Body of pancreas (tissue), 4 donors: ENCODE measurements around the gene TMEM242. TPM values are rescaled to one million over a fixed set of nuclear protein-coding genes. Genes with fewer than 3 reads are reported as not detected.
A peak's percentile ranks its signal among the peaks of the same experiment; 100 is the strongest.

ENCODE experiments used
- ATAC-seq: fragments of 150-250 bp; one replicate; pipeline ENCODE4 v1.9.1; 2016
- DNase-seq, 4 donors: peaks; one replicate each; pipeline ENCODE4 v3.0.0-alpha.2; 2019
- H3K27ac ChIP-seq, 4 donors: fragments of 200-600 bp; sonication (generic); 1 replicate in 3 of 4; 2 replicates in 1 of 4; pipeline versions ENCODE4 v1.5.1 to v1.6.1; 2016 to 2019; ENCODE audit warnings: mild to moderate bottlenecking in 1 of 4, mixed read lengths in 1 of 4, moderate library complexity in 1 of 4
- H3K27me3 ChIP-seq, 2 donors: fragments of 200-600 bp; sonication (generic); one replicate each; pipeline ENCODE4 v1.6.0; 2016; ENCODE audit warnings: mild to moderate bottlenecking in 1 of 2
- H3K36me3 ChIP-seq, 2 donors: fragments of 200-600 bp; sonication (generic); replicated peaks in 1 of 2; 2 replicates each; pipeline ENCODE4 v1.5.1; 2016; ENCODE audit warnings: low read depth in 2 of 2; ENCODE audit not compliant: insufficient read depth in 1 of 2
- H3K4me1 ChIP-seq: fragments of 200-600 bp; sonication (generic); one replicate; pipeline ENCODE4 v1.6.0; 2016
- H3K4me3 ChIP-seq, 2 donors: fragments of 200-600 bp; sonication (generic); 1 replicate in 1 of 2; 2 replicates in 1 of 2; pipeline ENCODE4 v1.5.1; 2016 to 2019
- H3K9me3 ChIP-seq, 3 donors: fragments of 200-600 bp; sonication (generic); 1 replicate in 2 of 3; 2 replicates in 1 of 3; pipeline ENCODE4 v1.5.1; 2016
- POLR2A ChIP-seq, 3 donors: fragments of 450-650 bp; IDR thresholded peaks; one replicate each; pipeline ENCODE4 v1.6.1; 2016; ENCODE audit warnings: antibody characterized with exemption in 3 of 3, mild to moderate bottlenecking in 2 of 3
- WGBS, 2 donors: methylation state at CpG; one replicate each; pipeline ENCODE4 v1.1.5; 2017; 5-methylcytosine and 5-hydroxymethylcytosine counted together
- intact Hi-C: fragments of 100-400 bp; cut with DNase I; formaldehyde crosslinking; loops from one replicate; pipeline ENCODE4 v1.15.1; 2023
- total RNA-seq, 2 donors: library from RNA; depleted of rRNA; stranded (reverse); fragments of >200 nt; gene quantifications; one replicate each; pipeline ENCODE4 v1.1.0, GENCODE V29; 2016
- TF ChIP-seq, protein P1 (sequence below), 7 experiments: fragments of 450-650 bp in 4 of 7; fragments of 200-600 bp in 3 of 7; sonication (generic) in 3 of 7; IDR thresholded peaks; one replicate each; pipeline ENCODE4 v1.5.1; 2016 to 2019; ENCODE audit warnings: antibody characterized with exemption in 7 of 7

TMEM242 gene
- total RNA-seq, 2 donors from 2014 or later: 1.6 to 6.2 TPM

DNA sequence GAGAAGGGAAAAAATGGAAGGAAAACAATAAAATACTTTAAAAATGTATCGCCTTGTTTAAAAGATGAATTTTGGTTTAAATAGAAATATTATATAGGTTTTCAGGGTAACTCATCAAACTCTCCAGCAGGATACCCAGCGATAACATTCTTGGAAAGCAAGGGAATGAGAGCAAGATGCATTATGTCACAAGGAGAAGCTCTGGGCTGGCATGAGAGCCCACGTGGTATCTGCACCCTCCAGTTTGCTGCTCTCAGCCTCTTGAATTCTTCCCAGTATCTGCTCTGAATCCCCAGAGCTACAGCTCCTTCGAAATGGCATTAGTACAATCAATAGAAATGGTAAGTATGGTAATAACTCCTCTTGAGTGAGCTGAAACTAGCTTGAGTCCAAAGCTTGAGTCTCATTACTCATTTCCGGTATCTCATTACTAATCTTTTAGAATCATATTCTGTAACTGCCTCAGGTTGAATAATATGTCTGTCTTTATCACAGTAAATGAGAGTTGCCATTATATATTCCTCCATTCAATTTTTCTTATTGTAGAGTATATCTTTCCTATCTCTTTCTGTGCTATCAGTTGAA lies 4.9 kb upstream of the TMEM242 start:
- Histone ChIP-seq H3K27me3 (no peaks in the 10 kb centered on the region), H3K36me3 (no peaks in the 10 kb centered on the region), H3K4me3 (no peak overlapping the region), H3K9me3 (no peaks in the 10 kb centered on the region), H3K27ac (no peak overlapping the region), H3K4me1 (peaks cover 5% of the 10 kb centered on the region)
- intact Hi-C loops: loop anchor here (10.0 kb wide), 1 partner anchor 57 kb away; the partner anchor contains the start of gene ZDHHC14
- WGBS, 2 donors: 46 to 52% methylated on average over 5 of the region's 5 CpGs
- DNase-seq (no peak), ATAC-seq (no peak)
- TF ChIP-seq, protein P1, sequence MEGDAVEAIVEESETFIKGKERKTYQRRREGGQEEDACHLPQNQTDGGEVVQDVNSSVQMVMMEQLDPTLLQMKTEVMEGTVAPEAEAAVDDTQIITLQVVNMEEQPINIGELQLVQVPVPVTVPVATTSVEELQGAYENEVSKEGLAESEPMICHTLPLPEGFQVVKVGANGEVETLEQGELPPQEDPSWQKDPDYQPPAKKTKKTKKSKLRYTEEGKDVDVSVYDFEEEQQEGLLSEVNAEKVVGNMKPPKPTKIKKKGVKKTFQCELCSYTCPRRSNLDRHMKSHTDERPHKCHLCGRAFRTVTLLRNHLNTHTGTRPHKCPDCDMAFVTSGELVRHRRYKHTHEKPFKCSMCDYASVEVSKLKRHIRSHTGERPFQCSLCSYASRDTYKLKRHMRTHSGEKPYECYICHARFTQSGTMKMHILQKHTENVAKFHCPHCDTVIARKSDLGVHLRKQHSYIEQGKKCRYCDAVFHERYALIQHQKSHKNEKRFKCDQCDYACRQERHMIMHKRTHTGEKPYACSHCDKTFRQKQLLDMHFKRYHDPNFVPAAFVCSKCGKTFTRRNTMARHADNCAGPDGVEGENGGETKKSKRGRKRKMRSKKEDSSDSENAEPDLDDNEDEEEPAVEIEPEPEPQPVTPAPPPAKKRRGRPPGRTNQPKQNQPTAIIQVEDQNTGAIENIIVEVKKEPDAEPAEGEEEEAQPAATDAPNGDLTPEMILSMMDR (IDR thresholded peaks at IDR 0.05): no peak
- TF ChIP-seq POLR2A (IDR thresholded peaks at IDR 0.05): no peak

DNA sequence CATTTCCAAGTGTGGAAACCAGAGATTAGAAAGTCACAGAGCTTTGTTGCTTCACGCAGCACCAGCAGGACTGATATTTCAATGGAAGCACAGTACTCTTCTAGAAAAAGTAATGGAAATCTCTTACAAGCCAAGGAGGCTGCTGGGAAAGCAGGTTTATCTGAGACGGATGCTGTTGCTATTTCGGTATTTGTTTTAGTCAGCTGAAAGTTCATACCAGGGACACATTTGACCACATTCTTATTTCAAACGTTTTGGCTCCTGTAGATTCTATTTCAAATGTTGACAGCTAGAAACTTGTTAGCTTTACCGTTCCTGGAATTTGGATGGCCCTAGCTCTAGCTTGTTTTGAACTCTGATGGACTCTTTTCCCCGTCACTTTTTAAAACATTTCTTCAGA lies 3.7 kb upstream of the TMEM242 start:
- no peaks in the 10 kb centered on the region for H3K36me3 ChIP-seq
- DNase-seq: no peak
- intact Hi-C loops: loop anchor here (10.0 kb wide), 1 partner anchor 58 kb away; the partner anchor contains the start of gene ZDHHC14
- 3 to 10% methylated on average over 6 of the region's 6 CpGs for WGBS, 2 donors
- no peaks in the 10 kb centered on the region for H3K27me3 ChIP-seq
- H3K27ac ChIP-seq: no peak overlapping the region
- no peaks in the 10 kb centered on the region for H3K9me3 ChIP-seq
- no peak overlapping the region for H3K4me3 ChIP-seq
- no peak for TF ChIP-seq POLR2A (IDR thresholded peaks at IDR 0.05)
- no peak for ATAC-seq
- peaks cover 12% of the 10 kb centered on the region for H3K4me1 ChIP-seq

DNA sequence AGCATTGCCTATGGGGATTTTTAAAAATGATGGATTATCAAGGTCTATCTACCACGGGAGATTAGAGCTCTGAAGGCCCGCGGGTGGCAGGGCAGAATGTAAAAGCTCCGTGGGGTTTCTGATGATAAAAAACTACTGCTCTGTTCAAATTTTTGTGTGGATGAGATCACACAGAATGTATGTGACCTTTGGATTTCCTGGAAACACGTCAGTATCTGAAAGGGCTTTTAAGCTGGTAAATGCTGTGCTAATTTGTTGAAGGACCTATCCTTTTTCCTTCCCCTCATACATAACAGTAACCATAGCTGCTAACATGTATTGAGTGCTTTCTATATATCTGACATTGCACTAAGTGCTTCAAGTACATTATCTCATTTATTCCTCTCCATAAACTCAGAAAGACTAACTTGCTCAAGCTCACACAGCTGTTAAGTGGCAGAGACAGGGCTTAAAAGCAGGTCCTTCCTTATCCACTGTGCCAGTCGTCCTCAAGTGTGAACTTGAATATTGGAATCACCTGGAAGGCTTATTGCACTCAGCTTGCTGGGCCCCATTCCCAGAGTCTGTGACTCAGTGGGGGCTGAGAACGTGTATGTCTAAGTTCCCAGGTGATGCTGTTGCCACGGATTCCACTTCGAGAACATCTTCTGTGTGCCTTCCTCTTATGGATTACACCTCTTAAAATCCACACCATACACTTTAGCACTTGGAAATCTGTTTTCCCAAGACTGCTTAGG lies 1.9 kb upstream of the TMEM242 start:
- 45 to 55% methylated on average over 9 of the region's 9 CpGs for WGBS, 2 donors
- ATAC-seq: no peak
- no peak for DNase-seq

DNA sequence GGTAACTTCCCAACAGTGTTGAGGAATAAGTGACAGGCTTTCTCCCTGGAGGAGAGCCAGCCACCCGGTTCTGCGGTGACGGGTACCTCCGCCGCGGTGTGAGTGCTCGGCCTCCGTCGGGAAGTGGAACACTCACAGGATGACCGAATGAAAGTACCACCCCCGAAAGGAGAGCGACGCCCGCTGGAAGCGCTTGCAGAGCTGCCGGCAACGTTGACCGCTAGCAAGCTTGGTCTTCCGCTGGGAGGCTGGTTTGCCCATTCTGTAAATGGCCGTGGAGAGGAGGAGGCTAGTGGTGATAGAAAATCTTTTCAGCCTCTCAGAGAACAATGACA lies 614 bp upstream of the TMEM242 start:
- Histone ChIP-seq H3K9me3 (no peaks in the 10 kb centered on the region), H3K4me1 (peaks cover 13% of the 10 kb centered on the region), H3K36me3 (peaks cover 0 to 2% of the 10 kb centered on the region in 2 donors), H3K27me3 (no peaks in the 10 kb centered on the region), H3K27ac (peak overlapping the region; percentile 83 to 94 (median 90)), H3K4me3 (peak overlapping the region; percentile 26 to 61)
- DNase-seq: peak; percentile 79 to 87 (median 82)
- TF ChIP-seq, protein P1 (IDR thresholded peaks at IDR 0.05): peak in 1 of 7 experiments; percentile 31
- no peak for TF ChIP-seq POLR2A (IDR thresholded peaks at IDR 0.05)
- peak; percentile 74 for ATAC-seq
- intact Hi-C loops: loop anchor here (10.0 kb wide), 1 partner anchor 61 kb away; the partner anchor contains the start of gene ZDHHC14
- WGBS, 2 donors: 1% methylated on average over 16 to 20 of the region's 20 CpGs

More for the DNA sequence above, 1.9 kb upstream of the TMEM242 start:
- no peaks in the 10 kb centered on the region for H3K36me3 ChIP-seq
- TF ChIP-seq POLR2A (IDR thresholded peaks at IDR 0.05): no peak
- TF ChIP-seq, protein P1 (IDR thresholded peaks at IDR 0.05): no peak
- peaks cover 13% of the 10 kb centered on the region for H3K4me1 ChIP-seq
- intact Hi-C loops: loop anchor here (10.0 kb wide), 1 partner anchor 60 kb away; the partner anchor contains the start of gene ZDHHC14
- H3K9me3 ChIP-seq: no peaks in the 10 kb centered on the region
- no peak overlapping the region for H3K27ac ChIP-seq
- no peak overlapping the region for H3K4me3 ChIP-seq
- no peaks in the 10 kb centered on the region for H3K27me3 ChIP-seq

DNA sequence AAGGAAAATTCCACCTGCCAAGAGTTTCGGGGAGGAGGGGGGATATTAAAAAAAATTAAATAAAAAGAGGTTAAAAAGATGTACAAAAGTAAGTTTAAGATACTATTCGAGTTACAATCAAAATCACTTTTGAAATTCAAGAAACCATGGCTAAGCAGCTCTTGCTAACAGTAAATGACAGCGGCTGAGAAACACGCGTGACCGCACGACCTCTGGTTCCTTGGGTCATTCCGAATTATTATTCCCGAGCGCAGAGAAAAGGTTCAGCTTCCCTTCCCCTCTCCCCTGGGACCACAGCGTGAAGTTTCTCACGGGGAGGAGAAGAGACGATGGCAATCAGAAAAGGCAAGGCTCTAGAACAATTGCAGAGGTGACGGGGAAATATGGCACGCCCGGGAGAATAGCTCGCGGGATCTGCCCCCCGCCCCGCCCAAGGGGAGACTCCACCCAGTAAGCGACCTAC lies 496 bp downstream of the TMEM242 start:
- H3K4me3 ChIP-seq: peak overlapping the region; percentile 26 to 61
- peak overlapping the region; percentile 83 to 94 (median 90) for H3K27ac ChIP-seq
- H3K4me1 ChIP-seq: peaks cover 13% of the 10 kb centered on the region
- ATAC-seq (peak; percentile 88), DNase-seq (peak; percentile 81 to 87 (median 84))
- 1% methylated on average over 15 to 21 of the region's 21 CpGs for WGBS, 2 donors
- no peak for TF ChIP-seq POLR2A (IDR thresholded peaks at IDR 0.05)
- TF ChIP-seq, protein P1 (IDR thresholded peaks at IDR 0.05): no peak
- no peaks in the 10 kb centered on the region for H3K9me3 ChIP-seq
- H3K36me3 ChIP-seq: peaks cover 0 to 4% of the 10 kb centered on the region in 2 donors
- no peaks in the 10 kb centered on the region for H3K27me3 ChIP-seq
- intact Hi-C loops: loop anchor here (10.0 kb wide), 1 partner anchor 62 kb away; the partner anchor contains the start of gene ZDHHC14
